Skeletal muscle cell (primary cell): ENCODE data around the gene EYS.
"Not testable (repeated sequence)": the region's sequence is repeated elsewhere in the genome, so short reads cannot be mapped to it uniquely, and the experiment has no call there.

ENCODE experiments used
- DNase-seq: peaks from one replicate; pipeline ENCODE4 v3.0.0-alpha.2; 2010; ENCODE audit warnings: low read depth
- H3K4me3 ChIP-seq: 2 replicates; pipeline ENCODE4 v1.5.1; 2011; ENCODE audit warnings: low read depth, mild to moderate bottlenecking, control low read depth, low read length, moderate library complexity

EYS gene

GRCh38 chr6:63792736-63793464 is 1914.1 kb downstream of the EYS start:
- H3K4me3 ChIP-seq: no peak overlapping the region
- no peak for DNase-seq

GRCh38 chr6:63790334-63790733 is 1916.7 kb downstream of the EYS start:
- DNase-seq: no peak
- H3K4me3 ChIP-seq: no peak overlapping the region

GRCh38 chr6:63789699-63790098 is 1917.3 kb downstream of the EYS start:
- no peak overlapping the region for H3K4me3 ChIP-seq
- no peak for DNase-seq

GRCh38 chr6:63788569-63788968 is 1918.5 kb downstream of the EYS start:
- H3K4me3 ChIP-seq: no peak overlapping the region
- DNase-seq: no peak

- DNase-seq: peak; percentile 84
- H3K4me3 ChIP-seq: no peak overlapping the region
These were observed 1920.0 kb downstream of the EYS start for GRCh38 chr6:63787021-63787420.

- H3K4me3 ChIP-seq: no peak overlapping the region
- no peak for DNase-seq
These were observed 1922.0 kb downstream of the EYS start for GRCh38 chr6:63785006-63785405.

- DNase-seq: no peak
- H3K4me3 ChIP-seq: no peak overlapping the region
These were observed 1923.9 kb downstream of the EYS start for GRCh38 chr6:63783096-63783495.

GRCh38 chr6:63774961-63775360 is 1932.1 kb downstream of the EYS start:
- DNase-seq: peak; percentile 40
- H3K4me3 ChIP-seq: no peak overlapping the region

GRCh38 chr6:63773200-63773599 is 1933.8 kb downstream of the EYS start:
- H3K4me3 ChIP-seq: no peak overlapping the region
- DNase-seq: no peak

- no peak for DNase-seq
- no peak overlapping the region for H3K4me3 ChIP-seq
These were observed 1941.2 kb downstream of the EYS start for GRCh38 chr6:63765828-63766227.

GRCh38 chr6:63764318-63764916 is 1942.6 kb downstream of the EYS start:
- DNase-seq: no peak
- no peak overlapping the region for H3K4me3 ChIP-seq

- no peak for DNase-seq
- no peak overlapping the region for H3K4me3 ChIP-seq
These were observed 1946.8 kb downstream of the EYS start for GRCh38 chr6:63760199-63760598.

GRCh38 chr6:63759605-63760105 is 1947.4 kb downstream of the EYS start:
- no peak for DNase-seq

GRCh38 chr6:63757826-63758225 is 1949.2 kb downstream of the EYS start:
- no peak for DNase-seq
- H3K4me3 ChIP-seq: no peak overlapping the region

More at GRCh38 chr6:63759605-63760105, 1947.4 kb downstream of the EYS start:
- H3K4me3 ChIP-seq: no peak overlapping the region

- not testable (repeated sequence) for DNase-seq, H3K4me3 ChIP-seq
These were observed 1949.8 kb downstream of the EYS start for GRCh38 chr6:63757275-63757674.

- no peak for DNase-seq
- H3K4me3 ChIP-seq: no peak overlapping the region
These were observed 1956.6 kb downstream of the EYS start for GRCh38 chr6:63750400-63750799.

GRCh38 chr6:63745784-63746183 is 1961.2 kb downstream of the EYS start:
- H3K4me3 ChIP-seq: no peak overlapping the region
- DNase-seq: no peak

GRCh38 chr6:63744810-63745209 is 1962.2 kb downstream of the EYS start:
- DNase-seq: no peak
- no peak overlapping the region for H3K4me3 ChIP-seq

GRCh38 chr6:63743691-63744090 is 1963.3 kb downstream of the EYS start:
- DNase-seq: no peak
- H3K4me3 ChIP-seq: no peak overlapping the region

GRCh38 chr6:63742060-63742459 is 1965.0 kb downstream of the EYS start:
- no peak for DNase-seq
- no peak overlapping the region for H3K4me3 ChIP-seq

GRCh38 chr6:63740709-63741108 is 1966.3 kb downstream of the EYS start:
- H3K4me3 ChIP-seq: no peak overlapping the region
- peak; percentile 58 for DNase-seq
